ENCODE data around the gene OR5I1.
"Not testable (repeated sequence)": the region's sequence is repeated elsewhere in the genome, so short reads cannot be mapped to it uniquely, and the experiment has no call there.

OR5I1 gene

GRCh38 chr11:55936300-55936699 lies at the start of gene OR5I1:
TSS of gene OR5I1 (minus strand) at chr11:55936400. CDS start at chr11:55936400, 0 bp downstream.
- no peak for DNase-seq (ENCODE audit: low read depth in 2 of 2)

GRCh38 chr11:55970935-55971334 lies 34.7 kb upstream of the OR5I1 start:
- DNase-seq (ENCODE audit: low read depth in 2 of 2) = no peak

GRCh38 chr11:55969845-55970244 lies 33.6 kb upstream of the OR5I1 start, which contains the start of gene OR10AG1:
TSS of gene OR10AG1 (minus strand) at chr11:55969945. CDS start at chr11:55969907, 38 bp downstream.
- no peak for DNase-seq (ENCODE audit: low read depth in 2 of 2)

GRCh38 chr11:55967914-55968313 lies 31.7 kb upstream of the OR5I1 start:
- DNase-seq (ENCODE audit: low read depth in 2 of 2) = no peak

GRCh38 chr11:55966391-55966790 lies 30.2 kb upstream of the OR5I1 start:
- no peak for DNase-seq (ENCODE audit: low read depth in 2 of 2)

- DNase-seq (ENCODE audit: low read depth in 2 of 2) = no peak
These were observed 20.3 kb upstream of the OR5I1 start for GRCh38 chr11:55956521-55956920.

- no peak for DNase-seq (ENCODE audit: low read depth in 2 of 2)
These were observed 13.1 kb upstream of the OR5I1 start for GRCh38 chr11:55949330-55949729.

GRCh38 chr11:55942785-55943392 lies 6.7 kb upstream of the OR5I1 start:
- DNase-seq (ENCODE audit: low read depth in 2 of 2) = no peak

- DNase-seq (ENCODE audit: low read depth in 2 of 2) = no peak
These were observed 15.7 kb downstream of the OR5I1 start for GRCh38 chr11:55920537-55920936.

GRCh38 chr11:55914482-55914881 lies 21.7 kb downstream of the OR5I1 start, which contains the start of gene OR5W2:
TSS of gene OR5W2 (minus strand) at chr11:55914582. CDS start at chr11:55914582, 0 bp downstream.
- no peak for DNase-seq (ENCODE audit: low read depth in 2 of 2)

GRCh38 chr11:55902308-55902707 lies 33.9 kb downstream of the OR5I1 start:
- DNase-seq (ENCODE audit: low read depth in 2 of 2) = no peak

- DNase-seq (ENCODE audit: low read depth in 2 of 2) = no peak
These were observed 41.0 kb downstream of the OR5I1 start for GRCh38 chr11:55895216-55895615.

- not testable (repeated sequence) for DNase-seq (ENCODE audit: low read depth in 2 of 2)
These were observed 50.7 kb downstream of the OR5I1 start for GRCh38 chr11:55885481-55885880.
